DOHH2 (cell line): ENCODE measurements around the gene TMEM45A.
A peak's percentile ranks its signal among the peaks of the same experiment; 100 is the strongest.

Experiments used
- H3F3A ChIP-seq: fragments of 200-600 bp; sonication (generic), shearing (Covaris generic); 2 replicates; pipeline ENCODE4 v1.6.0; 2016; ENCODE audit warnings: antibody characterized with exemption, mild to moderate bottlenecking; ENCODE audit not compliant: control insufficient read depth, insufficient read depth
- H3K27ac ChIP-seq: fragments of 200-600 bp; sonication (generic); 2 replicates; pipeline ENCODE4 v1.5.1; 2014; ENCODE audit warnings: low read depth, mild to moderate bottlenecking, low read length, moderate library complexity
- H3K27me3 ChIP-seq: fragments of 200-600 bp; sonication (generic); 2 replicates; pipeline ENCODE4 v1.6.1; 2014; ENCODE audit warnings: mild to moderate bottlenecking, low read length, mixed read lengths; ENCODE audit not compliant: control insufficient read depth
- H3K36me3 ChIP-seq: fragments of 200-600 bp; sonication (generic); 2 replicates; pipeline ENCODE4 v1.6.1; 2014; ENCODE audit warnings: mild to moderate bottlenecking, low read length, moderate library complexity, mixed read lengths; ENCODE audit not compliant: control insufficient read depth
- H3K4me1 ChIP-seq: fragments of 200-600 bp; sonication (generic); 2 replicates; pipeline ENCODE4 v1.6.1; 2014; ENCODE audit warnings: mild to moderate bottlenecking, low read length, mixed read lengths; ENCODE audit not compliant: control insufficient read depth
- H3K4me2 ChIP-seq: fragments of 200-600 bp; sonication (generic); 2 replicates; pipeline ENCODE4 v1.6.0; 2014; ENCODE audit warnings: mild to moderate bottlenecking, low read length, moderate library complexity
- H3K4me3 ChIP-seq: fragments of 200-600 bp; sonication (generic); 2 replicates; pipeline ENCODE4 v1.5.1; 2014; ENCODE audit warnings: mild to moderate bottlenecking, low read length, mixed read lengths
- H3K79me2 ChIP-seq: fragments of 200-600 bp; sonication (generic); 2 replicates; pipeline ENCODE4 v1.6.1; 2014; ENCODE audit warnings: mild to moderate bottlenecking, low read length, mixed read lengths; ENCODE audit not compliant: control insufficient read depth
- H3K9me2 ChIP-seq: fragments of 200-600 bp; sonication (generic); replicated peaks from 2 replicates; pipeline ENCODE4 v1.6.1; 2014; ENCODE audit warnings: mild to moderate bottlenecking, low read length, mixed read lengths; ENCODE audit not compliant: control insufficient read depth
- H3K9me3 ChIP-seq: fragments of 200-600 bp; sonication (generic); 2 replicates; pipeline ENCODE4 v1.6.1; 2014; ENCODE audit warnings: antibody characterized with exemption, low read length, mixed read lengths; ENCODE audit not compliant: control insufficient read depth, insufficient read depth
- H4K20me1 ChIP-seq: fragments of 200-600 bp; sonication (generic); 2 replicates; pipeline ENCODE4 v1.6.0; 2014; ENCODE audit warnings: low read depth, mild to moderate bottlenecking, antibody characterized with exemption, low read length, moderate library complexity; ENCODE audit not compliant: control insufficient read depth, insufficient read depth
- EZH2phosphoT487 ChIP-seq: fragments of 200-600 bp; sonication (generic); IDR thresholded peaks from 2 replicates; pipeline ENCODE4 v1.6.1; 2017; ENCODE audit warnings: borderline replicate concordance, mild to moderate bottlenecking, antibody characterized with exemption, low read length, moderate library complexity, mixed read lengths
- TF ChIP-seq, protein P1 (sequence below): fragments of 200-600 bp; sonication (generic); IDR thresholded peaks from one replicate; pipeline ENCODE4 v1.5.1; 2014; ENCODE audit warnings: antibody characterized with exemption, mild to moderate bottlenecking, low read depth, low read length; ENCODE audit not compliant: poor library complexity, severe bottlenecking

TMEM45A gene

DNA sequence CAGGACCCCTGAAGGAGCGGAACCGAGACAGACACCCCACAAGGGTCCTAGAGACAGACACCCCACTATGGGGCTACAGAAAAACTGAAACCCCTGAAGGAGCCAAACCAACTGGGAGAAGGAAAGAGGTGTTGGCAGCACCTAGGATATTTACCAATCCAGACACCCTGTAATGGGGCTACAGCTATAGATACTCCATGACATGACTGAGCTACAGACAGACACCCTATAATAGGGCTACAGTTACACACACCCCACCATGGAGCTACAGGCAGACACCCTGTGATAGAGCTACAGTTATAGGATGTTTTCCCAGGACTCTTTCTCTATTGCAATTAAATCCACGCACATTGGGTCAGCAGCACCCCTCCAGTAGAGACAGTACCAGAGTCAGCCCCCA lies 94.4 kb downstream of the TMEM45A start:
- no peaks in the 10 kb centered on the region for H3F3A ChIP-seq
- H3K36me3 ChIP-seq, result no peaks in the 10 kb centered on the region
- no peaks in the 10 kb centered on the region for H3K27me3 ChIP-seq
- H4K20me1 ChIP-seq, result no peaks in the 10 kb centered on the region
- peaks cover 3% of the 10 kb centered on the region; the same call in 1 of the 2 replicates for H3K4me1 ChIP-seq
- TF ChIP-seq, protein P1, sequence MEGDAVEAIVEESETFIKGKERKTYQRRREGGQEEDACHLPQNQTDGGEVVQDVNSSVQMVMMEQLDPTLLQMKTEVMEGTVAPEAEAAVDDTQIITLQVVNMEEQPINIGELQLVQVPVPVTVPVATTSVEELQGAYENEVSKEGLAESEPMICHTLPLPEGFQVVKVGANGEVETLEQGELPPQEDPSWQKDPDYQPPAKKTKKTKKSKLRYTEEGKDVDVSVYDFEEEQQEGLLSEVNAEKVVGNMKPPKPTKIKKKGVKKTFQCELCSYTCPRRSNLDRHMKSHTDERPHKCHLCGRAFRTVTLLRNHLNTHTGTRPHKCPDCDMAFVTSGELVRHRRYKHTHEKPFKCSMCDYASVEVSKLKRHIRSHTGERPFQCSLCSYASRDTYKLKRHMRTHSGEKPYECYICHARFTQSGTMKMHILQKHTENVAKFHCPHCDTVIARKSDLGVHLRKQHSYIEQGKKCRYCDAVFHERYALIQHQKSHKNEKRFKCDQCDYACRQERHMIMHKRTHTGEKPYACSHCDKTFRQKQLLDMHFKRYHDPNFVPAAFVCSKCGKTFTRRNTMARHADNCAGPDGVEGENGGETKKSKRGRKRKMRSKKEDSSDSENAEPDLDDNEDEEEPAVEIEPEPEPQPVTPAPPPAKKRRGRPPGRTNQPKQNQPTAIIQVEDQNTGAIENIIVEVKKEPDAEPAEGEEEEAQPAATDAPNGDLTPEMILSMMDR, result no peak
- no peak for TF ChIP-seq EZH2phosphoT487
- no peak overlapping the region for H3K4me3 ChIP-seq
- no peak overlapping the region for H3K4me2 ChIP-seq
- no peaks in the 10 kb centered on the region for H3K9me3 ChIP-seq
- H3K9me2 ChIP-seq, result no peaks in the 10 kb centered on the region
- H3K27ac ChIP-seq, result no peak overlapping the region
- no peaks in the 10 kb centered on the region for H3K79me2 ChIP-seq

DNA sequence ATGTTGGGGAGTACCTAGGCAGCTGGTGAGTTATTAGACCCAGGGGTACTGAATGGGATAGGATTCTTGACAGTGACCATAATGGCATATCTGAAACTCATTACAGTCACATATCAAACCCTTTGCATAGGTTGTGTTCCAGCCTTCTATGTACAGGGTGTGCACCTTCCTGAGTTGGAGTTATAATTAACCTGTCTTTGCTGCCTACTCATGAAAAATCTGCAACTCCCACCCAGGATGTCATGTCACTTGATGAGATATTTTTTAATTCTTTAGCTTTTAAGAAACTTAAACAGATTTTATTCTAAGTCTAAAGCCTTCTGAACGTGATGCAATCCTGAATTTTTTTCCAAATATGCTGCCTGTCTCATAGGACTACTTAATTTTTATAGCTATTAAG lies 95.8 kb downstream of the TMEM45A start:
- Histone ChIP-seq H3F3A (no peaks in the 10 kb centered on the region), H3K79me2 (no peaks in the 10 kb centered on the region), H3K36me3 (no peaks in the 10 kb centered on the region), H3K4me1 (peaks cover 3% of the 10 kb centered on the region; the same call in 1 of the 2 replicates), H3K27me3 (no peaks in the 10 kb centered on the region), H3K27ac (no peak overlapping the region), H4K20me1 (no peaks in the 10 kb centered on the region), H3K9me3 (no peaks in the 10 kb centered on the region), H3K4me3 (no peak overlapping the region), H3K9me2 (no peaks in the 10 kb centered on the region), H3K4me2 (no peak overlapping the region)
- TF ChIP-seq EZH2phosphoT487, result no peak
- TF ChIP-seq, protein P1, result no peak

DNA sequence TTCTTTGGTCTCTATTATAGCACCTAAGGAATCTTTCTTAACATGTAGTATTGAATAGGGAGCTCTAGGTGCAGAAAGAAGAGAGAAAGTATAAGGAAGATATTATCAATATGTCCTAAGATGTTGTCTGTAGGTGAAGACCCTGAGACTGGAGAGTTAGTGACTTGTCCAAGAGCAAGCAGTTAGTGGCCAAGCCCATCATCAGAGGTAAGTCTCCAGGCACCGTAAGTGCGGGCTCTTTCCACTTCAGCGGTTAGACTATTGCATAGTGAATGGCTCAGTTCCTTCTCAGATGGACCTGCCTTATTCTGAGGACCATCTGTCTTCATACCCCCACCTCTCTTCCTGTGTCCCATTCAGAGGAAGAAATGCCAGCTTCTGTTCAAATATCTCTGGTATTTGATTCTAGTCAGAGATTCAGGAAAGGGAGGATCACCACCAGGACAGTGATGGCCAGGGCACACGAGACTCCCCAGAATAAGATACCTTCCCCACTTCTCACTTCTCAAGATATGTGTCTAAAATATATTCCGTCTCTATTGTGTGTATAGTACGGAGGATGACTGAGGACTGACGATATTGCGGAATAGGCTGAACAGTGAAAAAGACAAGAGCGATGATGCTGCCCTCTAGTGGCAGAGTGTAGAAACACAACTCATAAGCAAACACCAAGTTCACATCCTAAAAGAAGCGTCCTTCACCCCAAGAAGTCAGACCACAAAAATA lies 97.9 kb downstream of the TMEM45A start:
- H3K79me2 ChIP-seq, result no peaks in the 10 kb centered on the region
- no peaks in the 10 kb centered on the region for H3K36me3 ChIP-seq
- no peaks in the 10 kb centered on the region for H3F3A ChIP-seq
- H3K4me1 ChIP-seq, result peaks cover 3% of the 10 kb centered on the region; the same call in 1 of the 2 replicates
- H3K4me3 ChIP-seq, result 0 out of 2 replicates have a peak overlapping the region, but pooled peaks have one; percentile 16
- H3K4me2 ChIP-seq, result peak overlapping the region; percentile 49
- TF ChIP-seq EZH2phosphoT487, result no peak
- TF ChIP-seq, protein P1, result peak; percentile 87
- no peaks in the 10 kb centered on the region for H3K9me3 ChIP-seq
- H3K27ac ChIP-seq, result no peak overlapping the region
- H3K9me2 ChIP-seq, result no peaks in the 10 kb centered on the region
- no peaks in the 10 kb centered on the region for H4K20me1 ChIP-seq
- no peaks in the 10 kb centered on the region for H3K27me3 ChIP-seq
